Lung (tissue), 12 donors: ENCODE results near the gene MYH6. TPM values are rescaled to one million over a fixed set of nuclear protein-coding genes. Genes with fewer than 3 reads are reported as not detected.
"Not testable (repeated sequence)": the region's sequence is repeated elsewhere in the genome, so short reads cannot be mapped to it uniquely, and the experiment has no call there.

ENCODE experiments used
- ATAC-seq: fragments of 200-7000 bp; cut with Tn5 transposase; one replicate; pipeline ENCODE4 v1.9.1; 2020; ENCODE audit warnings: moderate number of reproducible peaks; ENCODE audit not compliant: insufficient read depth, low FRiP score
- DNase-seq, 3 donors: peaks; one replicate each; pipeline ENCODE4 v3.0.0-alpha.2; 2013 to 2017
- H3K27ac ChIP-seq, 2 donors: one replicate each; pipeline ENCODE4 v1.5.1; 2013; ENCODE audit warnings: mild to moderate bottlenecking in 2 of 2, moderate library complexity in 2 of 2, control low read depth in 1 of 2, inconsistent platforms in 1 of 2, low read depth in 1 of 2, low read length in 1 of 2
- H3K27me3 ChIP-seq, 3 donors: one replicate each; pipeline ENCODE4 v1.5.1; 2013; ENCODE audit warnings: low read length in 2 of 3; ENCODE audit not compliant: control insufficient read depth in 3 of 3, insufficient read depth in 3 of 3
- H3K36me3 ChIP-seq, 4 donors: one replicate each; pipeline ENCODE4 v1.5.1; 2013; ENCODE audit warnings: low read length in 4 of 4, mild to moderate bottlenecking in 1 of 4, moderate library complexity in 1 of 4; ENCODE audit not compliant: control insufficient read depth in 4 of 4, insufficient read depth in 4 of 4
- H3K4me1 ChIP-seq, 5 donors: one replicate each; pipeline ENCODE4 v1.5.1; 2013; ENCODE audit warnings: low read length in 5 of 5, mild to moderate bottlenecking in 2 of 5, moderate library complexity in 1 of 5; ENCODE audit not compliant: control insufficient read depth in 5 of 5, insufficient read depth in 5 of 5
- H3K4me3 ChIP-seq: one replicate; pipeline ENCODE4 v1.5.1; 2013; ENCODE audit warnings: mild to moderate bottlenecking, control low read depth, moderate library complexity
- H3K9ac ChIP-seq, 2 donors: one replicate each; pipeline ENCODE4 v1.5.1; 2013; ENCODE audit warnings: low read length in 2 of 2, control low read depth in 1 of 2; ENCODE audit not compliant: insufficient read depth in 1 of 2
- H3K9me3 ChIP-seq, 4 donors: one replicate each; pipeline ENCODE4 v1.5.1; 2013; ENCODE audit warnings: low read length in 3 of 4, mild to moderate bottlenecking in 1 of 4, moderate library complexity in 1 of 4; ENCODE audit not compliant: control insufficient read depth in 4 of 4, insufficient read depth in 3 of 4
- CTCF ChIP-seq: IDR thresholded peaks from 2 replicates; pipeline ENCODE4 v1.5.1; 2012; ENCODE audit warnings: mild to moderate bottlenecking; ENCODE audit errors: control extremely low read depth, extremely low read depth
- WGBS, 2 donors: extraction: QIAGEN DNeasy Blood & Tissue Kit; methylation state at CpG; one replicate each; pipeline ENCODE4 v1.1.7; 2013; 5-methylcytosine and 5-hydroxymethylcytosine counted together
- polyA plus RNA-seq, 2 donors: library from polyadenylated mRNA; stranded (reverse); fragments of 200-250 nt; gene quantifications; one replicate each; pipeline ENCODE4 v1.2.1, GENCODE V29; 2013
- total RNA-seq, 2 donors: library from RNA; depleted of rRNA in 1 of 2; stranded (reverse); fragments of >200 nt in 1 of 2; gene quantifications; one replicate each; pipeline ENCODE4 v1.2.1, GENCODE V29; 2014 to 2021
- donor health status: control.
- donor health status: control.
- donor health status: Bipolar disorder and iron deficiency.
- donor health status: healthy.
- donor health status: DM: yes; HTN: yes; CAD: no.

Gene MYH6
- total and polyA plus RNA-seq, 4 donors, result 0.25 to 7.1 (median 0.28) TPM; not detected in 1

- DNase-seq (no peak), ATAC-seq (no peak)
- Histone ChIP-seq H3K9ac (no peak overlapping the region), H3K36me3 (no peaks in the 10 kb centered on the region), H3K27me3 (peaks cover 0 to 5% (median 0%) of the 10 kb centered on the region in 3 donors), H3K4me1 (no peaks in the 10 kb centered on the region), H3K27ac (peak overlapping the region in 1 of 2 donors; percentile 91), H3K9me3 (peaks cover 0 to 5% (median 0%) of the 10 kb centered on the region in 4 donors), H3K4me3 (no peak overlapping the region)
- 77 to 88% methylated on average over 4 of the region's 4 CpGs for WGBS, 2 donors
- TF ChIP-seq CTCF, result no peak
These were observed 4.2 kb downstream of the MYH6 start for GRCh38 chr14:23403908-23404307.

- Histone ChIP-seq H3K36me3 (no peaks in the 10 kb centered on the region), H3K27ac (peak overlapping the region in 1 of 2 donors; percentile 91), H3K4me1 (no peaks in the 10 kb centered on the region), H3K27me3 (peaks cover 0 to 5% (median 0%) of the 10 kb centered on the region in 3 donors), H3K9ac (no peak overlapping the region), H3K9me3 (peaks cover 0 to 5% (median 0%) of the 10 kb centered on the region in 4 donors), H3K4me3 (no peak overlapping the region)
- DNase-seq (no peak), ATAC-seq (no peak)
- no peak for TF ChIP-seq CTCF
- WGBS, 2 donors, result 58 to 66% methylated on average over 7 of the region's 7 CpGs
These were observed 5.0 kb downstream of the MYH6 start for GRCh38 chr14:23403139-23403438.

GRCh38 chr14:23402296-23403138, 5.6 kb downstream of the MYH6 start:
- no peak overlapping the region for H3K4me3 ChIP-seq
- no peak for TF ChIP-seq CTCF
- H3K9me3 ChIP-seq, result peaks cover 0 to 5% (median 0%) of the 10 kb centered on the region in 4 donors
- DNase-seq (no peak), ATAC-seq (no peak)
- no peaks in the 10 kb centered on the region for H3K4me1 ChIP-seq
- H3K9ac ChIP-seq, result no peak overlapping the region
- peak overlapping the region in 1 of 2 donors; percentile 91 for H3K27ac ChIP-seq
- peaks cover 0 to 5% (median 0%) of the 10 kb centered on the region in 3 donors for H3K27me3 ChIP-seq
- H3K36me3 ChIP-seq, result no peaks in the 10 kb centered on the region
- WGBS, 2 donors, result 63 to 72% methylated on average over 25 of the region's 25 CpGs

GRCh38 chr14:23401291-23401690, 6.8 kb downstream of the MYH6 start:
- ATAC-seq (no peak), DNase-seq (no peak)
- H3K36me3 ChIP-seq, result no peaks in the 10 kb centered on the region
- no peaks in the 10 kb centered on the region for H3K4me1 ChIP-seq
- 50 to 67% methylated on average over 4 of the region's 4 CpGs for WGBS, 2 donors
- peaks cover 0 to 5% (median 0%) of the 10 kb centered on the region in 3 donors for H3K27me3 ChIP-seq
- H3K27ac ChIP-seq, result peak overlapping the region in 1 of 2 donors; percentile 91
- no peak overlapping the region for H3K9ac ChIP-seq
- TF ChIP-seq CTCF, result no peak
- no peak overlapping the region for H3K4me3 ChIP-seq
- peaks cover 0 to 5% (median 0%) of the 10 kb centered on the region in 4 donors for H3K9me3 ChIP-seq

- ATAC-seq, H3K36me3 ChIP-seq, H3K4me1 ChIP-seq, H3K27me3 ChIP-seq, H3K27ac ChIP-seq, DNase-seq, H3K4me3 ChIP-seq, H3K9me3 ChIP-seq, H3K9ac ChIP-seq: not testable (repeated sequence)
- WGBS, 2 donors, result 84 to 87% methylated on average over 16 of the region's 16 CpGs
These were observed 7.5 kb downstream of the MYH6 start for GRCh38 chr14:23400496-23401149.
